Renal cortex interstitium (tissue), 11 donors: ENCODE results near the gene FAM89A. TPM values are rescaled to one million over a fixed set of nuclear protein-coding genes. Genes with fewer than 3 reads are reported as not detected.

ENCODE experiments used
- DNase-seq, 11 donors: peaks; one replicate each; pipeline ENCODE4 v3.0.0-alpha.2; 2013; ENCODE audit warnings: low read depth in 9 of 11, low spot score in 4 of 11; ENCODE audit errors: extremely low read depth in 1 of 11
- polyA plus RNA-seq, 3 donors: library from polyadenylated mRNA; unstranded; fragments of 120-200 nt; gene quantifications; one replicate each; pipeline ENCODE4 v1.2.1, GENCODE V29; 2013; ENCODE audit not compliant: insufficient read length in 3 of 3

The FAM89A gene
- polyA plus RNA-seq, 3 donors: 12.8 to 19.2 (median 16.6) TPM

- DNase-seq: no peak
Observed at GRCh38 chr1:230979389-230979716, 60.7 kb downstream of the FAM89A start.

- DNase-seq: peak; percentile 90 to 98 (median 96)
Observed at GRCh38 chr1:230978491-230979388, 61.3 kb downstream of the FAM89A start, which contains the start of the genes ARV1 and TTC13. ARV1 (plus strand) TSS chr1:230979094; CDS start chr1:230979106, 12 bp downstream. TTC13 (minus strand) TSS chr1:230978861; CDS start chr1:230978830, 31 bp downstream.

- DNase-seq: peak in 2 of 11 donors; percentile 8 to 12
Observed at GRCh38 chr1:230977761-230978490, 62.1 kb downstream of the FAM89A start.

GRCh38 chr1:230976825-230977747, 63.0 kb downstream of the FAM89A start:
- no peak for DNase-seq

DNA sequence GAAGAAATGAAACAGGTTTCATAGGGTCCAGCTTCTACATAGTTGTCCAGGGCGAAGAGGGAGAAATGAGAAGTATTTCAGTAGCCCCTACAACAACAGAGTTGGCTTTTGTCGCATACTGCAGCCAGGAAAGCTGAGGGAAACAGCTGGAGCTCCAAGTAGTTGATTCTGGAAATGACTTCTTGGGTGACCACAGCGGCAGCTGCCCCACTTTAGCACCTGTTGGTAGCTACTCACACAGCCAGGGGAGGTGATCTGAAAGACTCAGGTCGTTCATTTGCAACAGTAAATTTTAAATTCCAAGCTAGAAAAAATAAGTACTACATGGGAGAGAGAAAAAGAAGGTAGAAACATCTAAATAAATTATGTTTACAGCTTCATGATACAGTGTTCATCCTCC, 63.7 kb downstream of the FAM89A start:
- no peak for DNase-seq

- DNase-seq: no peak
Observed at GRCh38 chr1:230975636-230976035, 64.4 kb downstream of the FAM89A start.

- no peak for DNase-seq
Observed at GRCh38 chr1:230972855-230973271, 67.2 kb downstream of the FAM89A start.

DNA sequence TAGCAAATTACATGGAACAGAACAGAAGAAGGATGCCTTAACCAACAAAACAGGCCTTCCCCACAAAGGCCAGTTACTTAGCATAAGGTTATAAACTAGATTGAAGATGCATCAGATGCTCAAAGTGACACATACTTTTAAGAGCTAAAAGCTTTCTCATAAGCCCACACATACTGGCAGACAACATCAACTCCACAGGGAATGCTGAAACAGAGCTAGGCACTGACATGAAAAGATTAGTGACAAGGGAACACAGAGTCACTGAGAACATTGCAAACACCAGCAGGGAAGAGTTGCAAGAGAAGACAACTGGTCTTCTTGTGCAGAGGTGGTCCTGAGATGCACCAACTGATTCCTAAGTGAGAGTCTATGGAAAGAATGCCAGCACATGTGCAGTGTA, 68.3 kb downstream of the FAM89A start:
- DNase-seq: no peak

DNA sequence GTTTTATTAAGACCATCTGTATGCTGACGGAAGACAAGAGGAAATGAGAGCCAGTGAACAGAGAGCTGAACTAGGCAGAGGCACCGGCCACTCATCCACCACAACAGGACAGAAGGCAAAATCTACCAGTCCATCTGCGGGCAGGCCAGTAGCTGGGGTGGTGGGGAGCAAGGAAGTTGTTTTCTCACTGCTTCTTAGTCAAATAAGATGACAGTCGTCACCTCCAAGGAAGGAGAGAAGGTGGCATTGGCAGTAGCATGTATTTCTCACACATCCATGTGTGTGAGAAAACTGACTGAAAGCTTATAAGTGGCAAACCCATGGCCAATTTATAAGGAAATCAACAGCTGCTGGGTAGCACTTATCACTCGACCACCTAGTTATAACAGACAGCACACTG, 69.6 kb downstream of the FAM89A start:
- DNase-seq: no peak

Other genes with a start within 250 kb of the FAM89A start
- 10 to 100 TPM; 79.8 to 90.9 (median 90.9) TPM for gene C1orf198, start 171.7 kb downstream of the FAM89A start, polyA plus RNA-seq
- 10 to 100 TPM; 17.6 to 19.9 (median 19.7) TPM for gene TTC13, start 61.4 kb downstream of the FAM89A start, polyA plus RNA-seq
- gene ARV1, start 61.2 kb downstream of the FAM89A start, polyA plus RNA-seq: 10 to 100 TPM; 21.4 to 29.5 (median 25.1) TPM
- gene TRIM67, start 121.8 kb upstream of the FAM89A start, polyA plus RNA-seq: under 1 TPM; 0.05 to 0.09 (median 0.08) TPM
- gene GNPAT, start 201.0 kb upstream of the FAM89A start, polyA plus RNA-seq: 10 to 100 TPM; 62.2 to 72.2 (median 71.2) TPM